Urinary bladder (tissue), 4 donors: ENCODE results near the gene VPS35L. TPM values are rescaled to one million over a fixed set of nuclear protein-coding genes. Genes with fewer than 3 reads are reported as not detected.

Experiments used
- DNase-seq: peaks from one replicate; pipeline ENCODE4 v3.0.0-alpha.2; 2015; ENCODE audit errors: extremely low spot score
- H3K27ac ChIP-seq: one replicate; pipeline ENCODE4 v1.5.1; 2013; ENCODE audit warnings: low read depth, mild to moderate bottlenecking, moderate library complexity
- H3K36me3 ChIP-seq: one replicate; pipeline ENCODE4 v1.6.1; 2013; ENCODE audit warnings: mild to moderate bottlenecking, moderate library complexity; ENCODE audit not compliant: insufficient read depth
- H3K4me1 ChIP-seq: one replicate; pipeline ENCODE4 v1.6.1; 2013; ENCODE audit warnings: mild to moderate bottlenecking, moderate library complexity; ENCODE audit not compliant: insufficient read depth
- H3K4me3 ChIP-seq: one replicate; pipeline ENCODE4 v1.5.1; 2013; ENCODE audit warnings: low read depth, low read length
- WGBS: extraction: QIAGEN DNeasy Blood & Tissue Kit; methylation state at CpG from one replicate; pipeline ENCODE4 v1.1.7; 2013; 5-methylcytosine and 5-hydroxymethylcytosine counted together
- polyA plus RNA-seq: library from polyadenylated mRNA; stranded (reverse); fragments of 200-250 nt; gene quantifications from one replicate; pipeline ENCODE4 v1.2.3, GENCODE V29; 2013
- total RNA-seq: library from RNA; depleted of rRNA; stranded (reverse); fragments of >200 nt; gene quantifications from one replicate; pipeline ENCODE4 v1.2.3, GENCODE V29; 2014
- donor health status: healthy with polysubstance abuse.
- donor health status: healthy.

The VPS35L gene
- total and polyA plus RNA-seq, 2 donors: 33.8 to 46.3 TPM

GRCh38 chr16:19555938-19556771 is 652 bp downstream of the VPS35L start:
- no peak for DNase-seq
- peak overlapping the region; percentile 52 for H3K4me3 ChIP-seq
- H3K4me1 ChIP-seq: no peaks in the 10 kb centered on the region
- WGBS: 32% methylated on average over 19 of the region's 19 CpGs
- no peaks in the 10 kb centered on the region for H3K36me3 ChIP-seq
- H3K27ac ChIP-seq: peak overlapping the region; percentile 68

DNA sequence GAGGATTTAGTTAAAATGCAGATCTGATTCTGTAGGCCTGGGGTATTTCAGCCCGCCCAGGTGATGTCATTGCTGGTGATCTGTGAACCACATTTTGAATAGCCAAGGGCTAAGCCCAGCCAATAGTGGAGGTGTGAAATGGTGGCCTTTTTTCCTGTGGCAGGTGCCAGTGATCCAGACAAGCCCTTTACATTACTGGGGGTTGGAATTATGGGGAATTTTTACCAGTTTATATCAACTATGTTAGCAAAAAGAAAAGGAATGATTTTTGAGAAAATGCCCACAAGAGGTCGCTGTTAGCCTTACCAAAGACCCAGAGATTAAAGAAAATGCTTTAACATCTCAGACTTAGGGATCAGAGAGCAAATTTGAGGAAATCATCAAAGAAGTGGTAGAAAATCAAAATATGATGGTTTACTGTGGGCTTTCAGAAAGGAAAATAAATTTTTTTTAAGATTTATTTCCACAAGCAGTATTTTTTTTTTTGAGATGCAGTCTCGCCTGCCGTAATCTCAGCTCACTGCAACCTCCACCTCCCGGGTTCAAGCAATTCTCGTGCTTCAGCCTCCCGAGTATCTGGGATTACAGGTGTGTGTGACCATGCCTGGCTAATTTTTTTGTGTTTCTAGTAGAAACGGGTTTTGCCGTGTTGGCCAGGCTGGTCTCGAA is 3.9 kb downstream of the VPS35L start:
- no peaks in the 10 kb centered on the region for H3K36me3 ChIP-seq
- WGBS: 79% methylated on average over 10 of the region's 10 CpGs
- H3K4me1 ChIP-seq: no peaks in the 10 kb centered on the region
- no peak overlapping the region for H3K4me3 ChIP-seq
- no peak overlapping the region for H3K27ac ChIP-seq
- no peak for DNase-seq

- Histone ChIP-seq H3K4me3 (no peak overlapping the region), H3K27ac (no peak overlapping the region), H3K4me1 (no peaks in the 10 kb centered on the region), H3K36me3 (no peaks in the 10 kb centered on the region)
- 94% methylated on average over 4 of the region's 4 CpGs for WGBS
- DNase-seq: no peak
Measured at GRCh38 chr16:19560078-19560477, 4.6 kb downstream of the VPS35L start.

DNA sequence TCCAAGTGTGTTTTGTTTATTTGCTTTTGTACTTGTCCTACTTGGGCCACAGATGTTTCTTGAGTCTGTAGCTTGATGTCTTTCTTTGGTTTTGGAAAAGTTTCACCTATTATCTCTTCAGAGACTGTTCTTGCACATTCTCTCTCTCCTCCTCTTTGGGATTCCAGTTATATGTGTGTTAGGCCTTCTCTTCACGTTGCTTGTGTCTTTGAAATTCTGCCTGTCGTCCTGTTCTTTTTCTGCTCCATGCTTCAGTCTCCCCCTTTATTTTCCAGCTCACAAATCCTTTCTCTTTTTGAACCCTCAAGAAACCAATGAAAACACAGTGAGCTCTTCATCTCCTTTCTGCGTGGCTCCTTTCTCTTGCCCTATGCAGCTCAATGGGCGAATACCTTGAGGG is 7.9 kb downstream of the VPS35L start:
- 99% methylated on average over 4 of the region's 4 CpGs for WGBS
- H3K4me1 ChIP-seq: no peaks in the 10 kb centered on the region

DNA sequence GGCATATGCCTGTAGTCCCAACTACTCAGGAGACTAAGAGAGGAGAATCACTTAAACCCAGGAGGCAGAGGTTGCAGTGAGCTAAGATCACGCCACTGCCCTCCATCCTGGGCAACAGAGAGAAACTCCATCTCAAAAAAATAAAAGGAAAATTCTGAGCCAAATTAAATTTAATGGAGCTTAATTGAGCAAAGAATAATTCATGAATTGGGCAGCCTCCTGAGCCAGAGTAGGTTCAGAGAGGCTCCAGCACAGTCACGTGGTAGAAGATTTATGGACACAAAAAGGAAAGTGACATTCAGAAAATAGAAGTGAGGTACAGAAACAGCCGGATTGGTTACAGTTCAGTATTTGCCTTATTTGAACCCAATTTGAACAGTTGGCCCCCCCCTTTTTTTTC is 10.9 kb downstream of the VPS35L start:
- no peak overlapping the region for H3K4me3 ChIP-seq
- peaks cover 6% of the 10 kb centered on the region for H3K36me3 ChIP-seq
- no peaks in the 10 kb centered on the region for H3K4me1 ChIP-seq
- no peak for DNase-seq
- H3K27ac ChIP-seq: no peak overlapping the region
- 98% methylated on average over 3 of the region's 3 CpGs for WGBS

More for the DNA sequence above, 7.9 kb downstream of the VPS35L start:
- no peak overlapping the region for H3K27ac ChIP-seq
- no peak for DNase-seq
- H3K4me3 ChIP-seq: no peak overlapping the region
- peaks cover 3% of the 10 kb centered on the region for H3K36me3 ChIP-seq

DNA sequence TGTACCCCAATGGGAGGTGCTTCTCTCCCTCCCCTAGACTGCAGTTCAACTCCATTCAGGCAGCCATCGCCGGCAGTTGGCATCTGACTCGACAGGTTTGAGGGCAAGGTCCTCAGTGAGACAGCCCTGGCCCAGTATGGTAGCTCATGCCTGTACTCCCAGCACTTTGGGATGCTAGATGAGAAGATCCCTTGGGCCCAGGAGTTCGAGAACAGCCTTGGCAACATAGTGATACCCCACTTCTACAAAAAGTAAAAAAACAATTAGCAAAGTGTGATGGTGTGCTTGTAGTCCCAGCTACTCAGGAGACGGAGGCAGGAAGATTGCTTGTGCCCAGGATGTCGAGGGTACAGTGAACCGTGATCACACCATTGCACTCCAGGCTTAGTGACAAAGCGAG is 12.1 kb downstream of the VPS35L start:
- WGBS: 95% methylated on average over 8 of the region's 8 CpGs
- Histone ChIP-seq H3K4me3 (no peak overlapping the region), H3K36me3 (peaks cover 6% of the 10 kb centered on the region), H3K4me1 (no peaks in the 10 kb centered on the region), H3K27ac (no peak overlapping the region)
- DNase-seq: no peak

DNA sequence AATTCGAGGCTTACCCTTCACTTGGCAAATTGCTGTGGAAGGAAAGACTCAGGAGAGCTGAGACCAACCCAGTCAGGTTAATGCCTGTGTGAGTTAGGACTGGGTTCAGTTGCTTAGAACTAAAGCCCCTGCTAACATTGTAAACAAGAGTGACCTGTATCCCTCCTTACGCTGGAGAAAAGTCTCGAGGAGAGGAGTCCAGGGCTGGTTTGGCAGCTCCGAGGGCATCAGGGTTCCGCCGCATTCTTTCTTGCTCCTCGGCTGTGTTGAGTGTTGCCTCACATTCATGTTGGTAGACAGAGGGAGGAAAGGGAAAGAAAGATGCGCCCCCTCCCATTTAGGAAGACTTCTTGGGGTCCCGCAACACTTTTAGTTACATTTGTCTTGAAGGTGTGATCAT is 18.5 kb downstream of the VPS35L start:
- Histone ChIP-seq H3K4me3 (no peak overlapping the region), H3K36me3 (peaks cover 8% of the 10 kb centered on the region)
- WGBS: 94% methylated on average over 9 of the region's 9 CpGs

DNA sequence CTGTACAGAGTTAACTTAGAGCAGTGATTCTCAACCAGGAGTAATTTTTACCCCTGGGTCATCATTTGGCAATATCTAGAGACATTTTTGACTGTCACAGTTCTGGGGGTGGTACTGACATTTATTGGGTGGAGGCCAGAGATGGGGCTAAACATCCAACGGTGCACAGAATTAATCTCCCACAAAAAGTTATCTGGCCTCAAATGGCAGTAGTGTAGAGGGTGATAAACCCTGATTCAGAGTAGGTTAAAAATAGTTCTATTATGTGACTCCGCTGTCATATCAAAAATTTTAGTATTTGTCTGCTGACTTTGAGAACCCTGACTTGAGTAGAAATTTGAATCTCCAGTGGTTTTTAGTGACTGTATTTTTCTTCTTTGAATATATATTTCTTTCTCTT is 19.1 kb downstream of the VPS35L start:
- Histone ChIP-seq H3K27ac (no peak overlapping the region), H3K4me1 (no peaks in the 10 kb centered on the region), H3K4me3 (no peak overlapping the region), H3K36me3 (peaks cover 8% of the 10 kb centered on the region)
- DNase-seq: no peak
- WGBS: 63% methylated on average over 2 of the region's 2 CpGs

More for the DNA sequence above, 18.5 kb downstream of the VPS35L start:
- DNase-seq: no peak
- Histone ChIP-seq H3K27ac (no peak overlapping the region), H3K4me1 (no peaks in the 10 kb centered on the region)

- Histone ChIP-seq H3K36me3 (peaks cover 10% of the 10 kb centered on the region), H3K27ac (no peak overlapping the region), H3K4me3 (no peak overlapping the region), H3K4me1 (no peaks in the 10 kb centered on the region)
- 73% methylated on average over 10 of the region's 10 CpGs for WGBS
- DNase-seq: no peak
Measured at GRCh38 chr16:19578378-19578971, 23.0 kb downstream of the VPS35L start.

GRCh38 chr16:19582050-19582831 is 26.7 kb downstream of the VPS35L start:
- Histone ChIP-seq H3K36me3 (peaks cover 6% of the 10 kb centered on the region), H3K27ac (no peak overlapping the region), H3K4me1 (no peaks in the 10 kb centered on the region), H3K4me3 (no peak overlapping the region)
- DNase-seq: no peak
- WGBS: 84% methylated on average over 10 of the region's 10 CpGs

DNA sequence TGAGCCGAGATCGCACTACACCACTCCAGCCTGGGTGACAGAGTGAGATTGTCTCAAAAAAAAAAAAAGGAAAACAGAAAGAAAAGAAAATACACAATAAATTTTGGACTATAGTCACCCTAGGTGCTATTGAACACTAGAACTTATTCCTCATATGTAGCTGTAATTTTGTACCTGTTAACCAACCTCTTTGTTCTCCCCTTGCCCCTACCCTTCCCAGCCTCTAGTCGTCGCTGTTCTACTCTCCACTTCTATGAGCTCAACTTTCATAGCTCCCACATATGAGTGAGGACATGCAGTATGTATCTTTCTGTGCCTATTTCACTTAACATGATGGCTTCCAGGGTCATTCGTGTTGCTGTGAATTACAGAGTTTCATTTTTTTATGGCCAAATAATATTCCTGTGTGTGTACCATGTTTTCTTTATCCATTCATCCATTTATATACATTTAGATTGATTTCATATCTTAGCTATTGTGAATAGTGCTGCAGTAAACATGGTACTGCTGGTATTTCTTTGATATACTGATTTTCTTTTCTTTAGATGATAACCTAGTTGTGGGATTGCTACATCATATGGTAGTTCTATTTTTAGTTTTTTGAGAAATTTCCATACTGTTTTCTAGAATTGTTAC is 28.3 kb downstream of the VPS35L start:
- WGBS: 57% methylated on average over 5 of the region's 5 CpGs
- Histone ChIP-seq H3K4me1 (no peaks in the 10 kb centered on the region), H3K4me3 (no peak overlapping the region), H3K36me3 (peaks cover 6% of the 10 kb centered on the region), H3K27ac (no peak overlapping the region)
- DNase-seq: no peak

- no peak overlapping the region for H3K4me3 ChIP-seq
- WGBS: 52% methylated on average over 5 of the region's 5 CpGs
- no peaks in the 10 kb centered on the region for H3K36me3 ChIP-seq
- H3K4me1 ChIP-seq: no peaks in the 10 kb centered on the region
- DNase-seq: no peak
- no peak overlapping the region for H3K27ac ChIP-seq
Measured at GRCh38 chr16:19588661-19589060, 33.2 kb downstream of the VPS35L start.

DNA sequence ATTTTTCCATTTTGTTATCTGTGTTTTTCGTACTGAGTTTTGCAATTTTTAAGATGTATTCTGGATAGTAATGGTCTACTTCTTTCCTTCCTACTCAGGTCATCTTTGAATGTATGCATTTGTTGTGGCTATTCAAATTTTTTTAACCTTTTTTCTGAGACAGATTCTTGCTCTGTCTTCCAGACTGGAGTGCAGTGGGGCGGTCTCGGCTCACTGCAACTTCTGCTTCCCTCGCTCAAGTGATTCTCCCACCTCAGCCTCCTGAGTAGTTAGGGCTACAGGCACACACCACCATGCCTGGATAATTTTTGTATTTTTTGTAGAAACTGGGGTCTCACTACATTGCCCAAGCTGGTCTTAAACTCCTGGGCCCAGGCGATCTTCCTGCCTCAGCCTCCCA is 33.6 kb downstream of the VPS35L start:
- Histone ChIP-seq H3K4me1 (no peaks in the 10 kb centered on the region), H3K36me3 (no peaks in the 10 kb centered on the region), H3K4me3 (no peak overlapping the region), H3K27ac (peak overlapping the region; percentile 3)
- WGBS: 82% methylated on average over 5 of the region's 5 CpGs
- no peak for DNase-seq
